HG03571 (cell line): ENCODE results near the gene MUS81.

Source experiments
- ATAC-seq: cut with Tn5 transposase; IDR thresholded peaks from one replicate; pipeline ENCODE4 v1.9.1; 2021; ENCODE audit not compliant: unreplicated experiment

The MUS81 gene

DNA sequence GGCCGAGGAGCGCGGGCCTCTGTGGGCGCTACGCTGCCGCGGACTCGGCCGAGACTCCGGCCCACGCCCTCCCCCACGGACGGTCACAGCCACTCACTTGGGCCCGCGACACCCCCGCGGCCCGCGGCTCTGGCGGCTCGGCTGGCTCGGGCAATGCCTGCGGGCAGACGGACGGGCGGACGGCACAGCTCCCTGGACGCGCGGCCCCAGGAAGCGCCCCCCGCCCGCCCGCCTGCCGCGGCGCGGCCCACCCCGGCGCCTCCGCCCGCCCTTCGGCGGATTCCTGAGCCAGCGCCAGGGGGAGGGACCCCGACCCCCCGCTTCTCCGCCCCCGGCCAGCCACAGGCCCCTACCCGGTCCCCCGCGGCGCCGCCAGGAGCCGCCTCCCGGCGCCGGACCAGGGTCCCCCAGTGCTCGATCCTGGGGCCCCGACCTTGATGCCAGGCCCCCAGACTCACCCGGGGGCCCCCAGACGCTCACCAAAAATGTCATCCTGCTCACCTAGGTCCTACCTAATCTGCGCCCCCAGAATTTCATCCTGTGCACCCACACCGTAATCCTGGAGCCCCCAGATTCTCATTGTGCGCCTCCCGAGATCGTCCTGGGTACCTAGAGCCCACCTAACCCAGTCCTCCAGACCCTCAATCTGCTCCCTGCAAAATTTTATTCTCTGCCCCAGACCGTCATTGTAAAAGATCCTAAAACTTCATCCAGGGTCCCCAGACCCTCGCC is 12.5 kb downstream of the MUS81 start, which contains the start of gene EFEMP2:
Gene EFEMP2, minus strand, starts transcription at position 215 of the 732 bp plus-strand sequence. CDS start 446 bp downstream, outside the sequence.
- ATAC-seq: no peak

DNA sequence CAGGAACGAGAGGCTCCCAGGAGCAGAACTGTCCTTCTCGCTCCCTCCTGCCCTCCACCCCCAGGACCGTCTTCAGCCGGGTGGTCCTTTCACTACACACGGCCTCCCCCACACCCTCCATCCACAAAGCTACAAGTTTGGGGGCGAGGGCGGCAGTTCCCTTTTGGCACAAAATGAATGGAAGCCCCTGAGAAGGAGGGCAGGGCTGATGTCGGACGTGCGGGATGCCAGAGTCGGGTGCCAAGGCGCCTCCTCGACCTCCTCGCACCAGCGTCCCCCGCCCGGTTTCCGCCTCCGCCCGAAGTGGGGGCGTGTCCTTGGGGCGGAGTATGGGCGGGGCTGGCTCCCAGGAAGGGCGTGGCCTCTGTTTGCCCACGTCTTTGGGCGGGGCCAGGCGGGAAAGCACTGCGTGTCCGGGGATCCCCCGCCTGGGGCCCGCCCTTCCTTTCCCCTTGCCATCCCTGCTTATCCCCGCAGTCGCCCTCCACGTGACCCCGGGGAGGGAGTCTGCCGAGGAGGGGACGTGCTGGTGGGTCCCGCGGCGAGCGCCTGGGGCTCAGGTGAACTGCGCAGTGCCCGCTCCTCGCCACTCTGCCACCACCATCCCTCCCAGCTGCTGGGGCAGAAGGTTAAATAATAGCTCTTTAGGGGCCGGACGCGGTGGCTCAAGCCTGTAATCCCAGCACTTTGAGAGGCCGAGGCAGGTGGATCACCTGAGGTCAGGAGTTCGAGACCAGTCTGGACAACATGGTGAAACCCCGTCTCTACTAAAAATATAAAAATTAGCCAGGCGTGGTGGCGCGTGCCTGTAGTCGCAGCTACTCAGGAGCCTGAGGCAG is 13.3 kb downstream of the MUS81 start:
- ATAC-seq: peak; percentile 77

DNA sequence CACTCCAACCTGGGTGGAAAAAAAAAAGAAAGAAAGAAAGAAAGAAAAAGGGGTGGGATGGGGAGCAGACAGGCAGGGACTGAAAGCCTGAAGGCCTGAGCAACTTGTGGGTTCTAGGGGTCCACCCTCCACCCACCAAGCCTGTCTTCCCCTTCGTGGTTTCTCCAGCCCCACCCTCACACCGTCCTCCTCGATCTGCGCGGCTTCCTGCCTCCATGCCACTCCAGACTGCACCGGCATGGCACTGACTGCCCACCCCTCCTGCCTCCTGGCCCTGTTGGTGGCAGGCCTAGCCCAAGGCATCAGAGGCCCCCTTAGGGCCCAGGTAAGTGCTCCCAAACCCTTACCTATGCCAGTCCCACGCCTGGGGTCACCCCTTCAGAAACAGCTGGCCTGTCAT is 19.4 kb downstream of the MUS81 start, which contains the start of gene CTSW:
Gene CTSW, plus strand, starts transcription at position 221 of the 400 bp plus-strand sequence. Its CDS starts 18 bp downstream, at position 239.
- ATAC-seq: no peak

DNA sequence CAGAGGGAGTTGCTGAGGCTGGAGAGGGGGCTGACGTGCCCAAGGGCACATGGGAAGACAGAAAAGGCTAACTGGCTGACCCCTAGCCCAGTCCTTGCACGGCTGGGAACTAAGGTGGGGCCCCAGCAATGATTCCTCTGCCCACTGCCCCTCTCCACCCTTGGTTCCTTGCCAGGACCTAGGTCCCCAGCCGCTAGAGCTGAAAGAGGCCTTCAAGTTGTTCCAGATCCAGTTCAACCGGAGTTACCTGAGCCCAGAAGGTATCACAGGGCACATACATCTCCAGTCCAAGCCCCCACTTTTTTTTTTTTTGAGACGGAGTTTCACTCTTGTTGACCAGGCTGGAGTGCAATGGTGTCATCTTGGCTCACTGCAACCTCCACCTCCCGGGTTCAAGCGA is 19.8 kb downstream of the MUS81 start:
- ATAC-seq: no peak

DNA sequence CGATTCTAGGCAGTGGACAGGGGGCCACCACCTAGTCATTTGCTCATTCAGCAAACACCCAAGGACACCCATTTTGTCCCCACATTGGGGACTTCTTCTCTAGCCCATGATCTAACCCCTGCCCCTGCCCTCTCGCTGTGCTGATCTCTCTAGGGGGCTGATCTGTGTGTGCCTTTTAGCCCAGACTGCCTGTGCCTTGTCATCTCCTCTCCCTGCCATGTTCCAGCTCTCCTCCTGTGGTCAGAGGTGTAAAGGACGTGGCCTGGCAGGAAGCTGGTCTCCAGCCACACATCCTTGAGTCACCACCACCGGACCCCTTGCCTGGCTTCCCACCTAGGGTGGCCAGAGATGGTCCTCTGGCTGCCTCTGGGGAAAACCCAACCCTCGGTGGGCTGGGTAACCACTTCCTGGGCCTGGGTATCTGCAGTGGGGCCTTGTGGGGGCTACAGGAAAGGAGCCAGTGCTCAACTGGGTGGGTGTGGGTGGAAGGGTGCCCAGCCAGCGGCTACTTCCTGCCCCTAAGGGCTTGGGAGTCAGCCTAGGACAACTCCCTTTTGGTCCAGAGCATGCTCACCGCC is 20.7 kb downstream of the MUS81 start:
- ATAC-seq: no peak

DNA sequence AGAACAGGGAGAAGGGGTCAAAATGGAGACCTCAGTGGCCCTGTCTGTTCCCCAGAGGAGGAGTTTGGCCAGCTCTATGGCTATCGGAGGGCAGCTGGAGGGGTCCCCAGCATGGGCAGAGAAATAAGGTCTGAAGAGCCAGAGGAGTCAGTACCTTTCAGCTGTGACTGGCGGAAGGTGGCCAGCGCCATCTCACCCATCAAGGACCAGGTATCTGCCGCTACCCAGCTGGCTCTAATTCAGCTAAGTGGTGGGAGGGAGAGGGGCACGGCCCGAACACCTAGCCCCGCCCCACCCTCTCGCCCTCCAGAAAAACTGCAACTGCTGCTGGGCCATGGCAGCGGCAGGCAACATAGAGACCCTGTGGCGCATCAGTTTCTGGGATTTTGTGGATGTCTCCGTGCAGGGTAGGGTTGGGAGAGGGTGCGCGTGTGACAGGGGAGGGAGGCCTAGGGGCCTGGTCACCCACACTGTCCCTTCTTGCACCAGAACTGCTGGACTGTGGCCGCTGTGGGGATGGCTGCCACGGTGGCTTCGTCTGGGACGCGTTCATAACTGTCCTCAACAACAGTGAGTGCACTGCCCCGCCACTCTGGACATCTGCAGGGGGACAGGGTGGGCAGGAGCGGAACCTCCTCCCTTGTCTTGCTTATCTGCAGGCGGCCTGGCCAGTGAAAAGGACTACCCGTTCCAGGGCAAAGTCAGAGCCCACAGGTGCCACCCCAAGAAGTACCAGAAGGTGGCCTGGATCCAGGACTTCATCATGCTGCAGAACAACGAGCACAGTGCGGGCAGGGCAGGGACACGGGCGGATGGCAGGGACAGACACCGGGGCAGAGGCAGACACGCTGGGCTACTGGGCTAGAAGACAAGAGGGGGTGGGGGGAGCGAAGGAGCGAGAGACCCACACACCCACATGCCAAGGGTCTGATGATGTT is 22.2 kb downstream of the MUS81 start:
- no peak for ATAC-seq

DNA sequence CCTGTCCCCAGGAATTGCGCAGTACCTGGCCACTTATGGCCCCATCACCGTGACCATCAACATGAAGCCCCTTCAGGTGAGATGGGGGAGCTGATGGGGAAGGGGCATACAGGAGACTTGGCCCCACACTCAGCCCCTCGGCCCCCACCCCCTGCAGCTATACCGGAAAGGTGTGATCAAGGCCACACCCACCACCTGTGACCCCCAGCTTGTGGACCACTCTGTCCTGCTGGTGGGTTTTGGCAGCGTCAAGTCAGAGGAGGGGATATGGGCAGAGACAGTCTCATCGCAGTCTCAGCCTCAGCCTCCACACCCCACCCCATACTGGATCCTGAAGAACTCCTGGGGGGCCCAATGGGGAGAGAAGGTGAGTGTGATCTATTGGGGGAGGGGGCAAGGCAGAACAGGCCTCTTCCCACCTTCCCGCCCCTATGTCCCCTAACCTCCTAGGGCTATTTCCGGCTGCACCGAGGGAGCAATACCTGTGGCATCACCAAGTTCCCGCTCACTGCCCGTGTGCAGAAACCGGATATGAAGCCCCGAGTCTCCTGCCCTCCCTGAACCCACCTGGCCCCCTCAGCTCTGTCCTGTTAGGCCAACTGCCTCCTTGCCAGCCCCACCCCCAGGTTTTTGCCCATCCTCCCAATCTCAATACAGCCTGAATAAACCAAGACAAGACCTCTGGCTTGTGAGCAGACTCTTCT is 23.0 kb downstream of the MUS81 start:
- no peak for ATAC-seq

DNA sequence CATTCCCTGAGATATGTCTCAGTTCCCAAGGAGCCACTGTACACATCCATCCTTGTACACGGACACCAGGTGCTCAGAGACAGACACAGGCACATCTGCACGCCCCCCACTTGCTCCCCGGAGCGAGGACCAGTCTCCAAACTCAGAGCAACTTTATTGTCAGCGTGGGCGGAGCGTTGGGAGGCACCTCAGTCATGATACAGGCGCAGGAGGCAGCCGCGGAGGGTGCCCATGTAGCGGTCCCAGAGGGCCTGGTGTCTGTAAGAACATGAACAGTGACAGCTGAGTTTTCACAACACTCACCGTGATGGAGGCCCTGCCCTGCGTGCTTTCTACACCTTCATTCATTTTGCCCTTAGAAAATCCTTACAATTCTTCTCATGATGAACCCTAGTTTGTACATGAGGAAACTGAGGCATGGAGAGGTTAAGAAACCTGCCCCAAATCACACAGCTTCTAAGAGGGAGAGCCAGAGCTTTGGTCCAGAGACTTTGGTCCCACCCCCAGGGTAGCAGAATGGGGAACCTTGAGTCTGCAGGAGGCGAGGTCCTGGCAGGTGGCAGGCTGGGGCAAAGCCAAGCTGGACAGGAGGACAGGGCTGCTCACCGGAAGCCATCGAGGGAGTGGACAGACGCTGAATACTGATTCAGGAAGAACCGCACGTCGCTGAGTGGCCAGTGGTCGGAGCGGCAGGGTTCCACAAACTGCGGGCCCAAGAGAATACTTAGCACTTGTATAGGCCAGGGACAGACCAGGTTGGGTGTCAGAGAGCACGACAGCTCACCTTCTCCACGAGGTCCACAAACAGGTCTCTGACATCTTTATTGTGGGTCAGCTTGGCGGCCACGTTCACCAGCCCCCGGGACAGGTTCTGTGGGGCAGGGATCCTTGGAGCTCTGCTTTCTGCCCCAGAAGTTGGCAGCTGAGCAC is 23.8 kb downstream of the MUS81 start:
- no peak for ATAC-seq

DNA sequence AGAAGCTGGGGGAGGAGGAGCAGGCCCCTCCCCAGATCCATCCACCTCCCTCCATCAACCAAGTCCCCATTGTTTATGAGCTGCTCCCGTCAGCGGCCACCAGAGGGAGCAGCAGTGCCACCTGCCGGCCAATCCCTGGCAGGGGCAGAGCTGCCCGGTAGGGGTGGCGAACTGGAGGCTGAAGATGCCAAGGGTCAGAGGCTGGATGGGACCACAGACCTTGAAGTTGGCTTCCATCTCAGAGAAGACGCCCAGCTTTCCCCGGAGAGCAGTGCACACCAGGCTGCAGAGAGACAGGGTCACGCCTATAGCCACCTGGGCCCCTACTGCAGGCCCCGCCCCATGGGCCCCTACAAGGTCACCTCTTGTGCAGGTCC is 24.5 kb downstream of the MUS81 start:
- no peak for ATAC-seq

DNA sequence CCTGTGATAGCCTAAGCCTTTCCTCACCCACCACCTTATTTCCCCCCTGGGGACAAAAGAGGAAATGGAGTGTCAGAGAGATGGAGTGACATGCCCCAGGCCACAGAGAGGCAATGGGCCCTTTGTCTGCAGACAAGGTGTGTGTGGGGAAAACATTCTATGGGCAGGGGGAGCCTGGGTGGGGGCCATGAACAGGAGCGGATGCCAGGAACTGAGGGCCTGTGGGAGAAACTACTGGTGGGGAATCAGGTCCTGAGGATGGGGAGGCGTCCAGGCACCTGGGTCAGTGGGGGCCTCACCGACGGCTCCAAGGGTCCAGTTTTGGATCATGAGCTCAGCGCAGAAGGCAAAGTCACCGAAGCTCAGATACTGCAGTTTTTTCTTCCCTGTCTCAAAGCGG is 25.0 kb downstream of the MUS81 start:
- ATAC-seq: no peak

DNA sequence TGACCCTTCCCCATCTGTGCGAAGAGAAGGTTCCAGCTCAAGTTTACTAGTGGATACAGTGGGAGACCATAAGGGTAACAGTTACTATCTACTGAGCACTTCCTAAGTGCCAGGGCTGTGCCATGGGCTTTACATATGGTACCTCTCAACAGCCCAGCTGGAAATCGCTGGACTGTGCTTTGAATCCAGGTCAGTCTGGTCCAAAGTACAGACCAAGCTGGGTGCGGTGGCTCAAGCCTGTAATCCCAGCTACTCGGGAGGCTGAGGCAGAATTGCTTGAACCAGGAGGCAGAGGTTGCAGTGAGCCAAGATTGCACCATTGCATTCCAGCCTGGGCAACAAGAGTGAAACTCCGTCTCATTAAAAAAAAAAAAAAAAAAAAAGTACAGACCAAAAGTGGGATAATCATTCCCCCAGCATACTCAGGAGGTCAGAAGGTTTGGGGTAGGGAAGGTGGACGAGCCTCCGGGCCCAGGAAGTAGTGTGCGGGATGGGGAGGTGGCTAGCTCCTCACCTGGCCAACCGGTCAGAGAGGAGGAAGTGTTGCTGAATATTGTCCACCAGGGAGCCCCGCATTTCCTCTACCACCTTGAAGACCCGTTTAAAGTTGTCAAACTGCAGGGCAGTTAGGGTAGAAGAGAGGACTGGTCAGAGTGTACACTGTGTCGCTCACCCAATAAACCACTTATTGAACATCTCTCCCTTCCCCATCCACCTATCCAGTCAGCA is 25.7 kb downstream of the MUS81 start:
- no peak for ATAC-seq

DNA sequence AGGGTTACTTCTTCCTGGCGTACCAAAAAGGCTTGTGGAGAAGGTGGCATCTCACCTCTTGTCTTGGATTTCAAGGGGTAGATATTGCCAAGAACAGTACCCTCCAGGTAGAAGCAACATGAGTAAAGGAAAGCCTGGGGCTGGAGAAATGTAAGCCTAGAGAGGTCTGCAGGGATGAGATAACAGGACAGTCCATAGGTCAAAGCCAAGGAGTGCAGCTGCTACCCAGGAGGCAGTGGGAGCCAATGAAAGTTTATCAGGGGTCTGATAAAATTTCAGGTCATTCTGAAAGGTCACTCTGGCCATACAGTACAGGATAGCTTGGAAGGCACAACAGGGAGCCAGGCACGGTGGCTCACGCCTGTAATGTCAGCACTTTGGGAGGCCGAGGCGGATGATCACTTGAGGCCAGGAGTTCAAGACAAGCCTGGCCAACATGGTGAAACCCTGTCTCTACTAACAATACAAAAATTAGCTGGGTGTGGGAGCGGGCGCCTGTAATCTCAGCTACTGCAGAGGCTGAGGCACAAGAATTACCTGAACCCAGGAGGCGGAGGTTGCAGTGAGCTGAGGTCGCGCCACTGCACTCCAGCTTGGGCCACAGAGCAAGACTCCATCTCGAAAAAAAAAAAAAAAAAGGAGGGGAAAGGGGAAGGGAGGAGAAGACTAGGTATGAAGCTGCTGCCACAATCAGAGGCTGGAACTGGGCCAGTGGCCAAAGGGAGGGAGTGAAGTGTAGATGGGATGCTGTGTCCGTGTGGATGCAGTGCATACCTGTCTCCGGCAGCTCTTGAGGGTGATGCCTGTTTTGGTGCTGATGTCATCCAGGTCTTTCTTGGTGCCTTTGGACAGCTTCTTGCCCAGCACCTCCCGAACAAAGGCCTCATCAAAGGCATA is 26.8 kb downstream of the MUS81 start:
- no peak for ATAC-seq

DNA sequence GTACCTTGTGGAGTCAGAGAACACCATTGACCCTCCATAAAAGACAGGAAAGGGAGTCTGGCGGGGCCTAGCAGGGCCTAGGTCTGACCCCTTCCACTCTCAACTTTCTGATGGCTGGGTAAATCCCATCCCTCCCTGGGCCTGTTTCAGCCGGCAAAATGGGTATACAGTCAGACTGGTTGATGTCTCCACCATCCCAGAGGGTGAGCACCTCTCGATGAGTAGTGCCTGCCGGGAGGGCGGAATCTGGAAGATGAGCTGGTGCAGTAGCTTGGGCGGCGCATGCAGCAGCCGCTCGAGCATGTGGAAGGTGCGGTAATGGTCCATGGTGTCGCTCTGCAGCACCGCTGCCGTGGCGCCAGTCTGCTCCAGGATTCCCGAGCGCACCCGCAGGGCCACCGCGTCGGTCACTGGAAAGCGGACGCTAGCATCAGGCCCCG is 27.5 kb downstream of the MUS81 start:
- no peak for ATAC-seq

DNA sequence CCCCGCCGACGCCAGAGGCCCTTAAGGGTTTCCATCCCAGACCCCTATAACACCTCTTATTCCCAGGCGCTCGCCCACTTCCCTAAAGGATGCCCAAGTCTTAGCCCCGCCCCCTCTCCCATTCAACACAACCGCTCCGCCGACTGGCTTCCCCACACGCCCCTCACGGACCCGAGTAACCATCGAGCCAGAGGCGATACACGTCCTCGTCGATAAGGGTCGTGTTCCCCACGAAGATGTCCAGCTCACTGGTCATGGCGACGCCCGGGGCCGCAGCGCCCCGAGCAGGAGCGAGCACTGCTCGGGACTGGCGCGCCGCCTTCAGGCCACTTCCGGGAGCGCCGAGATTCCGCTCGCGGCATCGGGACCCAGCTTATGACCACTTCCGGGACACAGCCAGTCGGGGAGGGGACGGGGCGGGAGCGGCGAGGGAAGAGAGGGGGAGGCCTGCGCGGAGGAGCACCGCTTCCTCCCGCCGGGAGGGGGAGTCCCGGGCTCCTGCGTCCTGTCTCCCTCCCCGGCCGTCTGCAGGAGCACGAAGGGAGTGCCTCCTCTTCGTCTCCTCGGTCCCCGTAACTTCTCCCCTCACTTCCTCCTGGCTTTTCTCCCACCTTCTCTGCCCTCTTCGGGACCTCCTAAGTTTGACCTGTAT is 28.1 kb downstream of the MUS81 start, which contains the start of gene FIBP:
Gene FIBP, minus strand, starts transcription at position 309 of the 652 bp plus-strand sequence. Its CDS starts 53 bp downstream, at position 256.
- ATAC-seq: peak; percentile 39

DNA sequence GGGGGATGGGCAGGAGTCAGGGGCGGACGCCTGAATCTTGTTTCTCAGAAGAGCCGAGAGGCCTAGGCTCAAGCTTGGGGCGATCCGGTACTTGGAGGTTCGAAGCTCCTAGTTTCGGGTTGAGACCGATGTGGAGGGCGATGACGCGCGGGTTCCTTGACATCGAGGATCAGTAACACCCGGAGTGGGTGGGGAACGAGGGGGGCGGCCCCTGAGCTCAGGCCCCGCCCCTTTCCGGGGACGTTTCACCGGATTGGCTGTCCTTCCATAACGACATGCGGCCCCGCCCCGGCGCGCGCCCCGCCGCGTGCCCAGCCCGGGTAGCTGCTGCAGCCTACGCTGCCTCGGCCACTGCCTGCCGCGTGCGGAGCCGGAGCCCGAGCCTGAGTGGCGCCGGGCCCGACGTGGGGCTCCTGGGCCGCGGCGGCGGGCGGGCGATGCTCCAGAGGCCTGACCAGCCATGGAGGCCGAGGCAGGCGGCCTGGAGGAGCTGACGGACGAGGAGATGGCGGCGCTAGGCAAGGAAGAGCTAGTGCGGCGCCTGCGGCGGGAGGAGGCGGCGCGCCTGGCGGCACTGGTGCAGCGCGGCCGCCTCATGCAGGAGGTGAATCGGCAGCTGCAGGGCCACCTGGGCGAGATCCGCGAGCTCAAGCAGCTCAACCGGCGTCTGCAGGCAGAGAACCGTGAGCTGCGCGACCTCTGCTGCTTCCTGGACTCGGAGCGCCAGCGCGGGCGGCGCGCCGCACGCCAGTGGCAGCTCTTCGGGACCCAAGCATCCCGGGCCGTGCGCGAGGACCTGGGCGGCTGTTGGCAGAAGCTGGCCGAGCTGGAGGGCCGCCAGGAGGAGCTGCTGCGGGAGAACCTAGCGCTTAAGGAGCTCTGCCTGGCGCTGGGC is 30.3 kb downstream of the MUS81 start, which contains the start of gene CCDC85B:
Gene CCDC85B, plus strand, starts transcription at position 350 of the 895 bp plus-strand sequence. Its CDS starts 111 bp downstream, at position 461.
- ATAC-seq: peak; percentile 41
